H1 (cell line): ENCODE data around the gene PPP1CA. TPM values are rescaled to one million over a fixed set of nuclear protein-coding genes. Genes with fewer than 3 reads are reported as not detected.

Source experiments
- polyA plus RNA-seq, 7 experiments: library from polyadenylated mRNA; depleted of rRNA in 3 of 7; stranded (reverse) in 5 of 7; unstranded in 2 of 7; fragments of >200 nt in 5 of 7; fragments of 200-250 nt in 2 of 7; gene quantifications; 1 replicate in 5 of 7; 2 replicates in 1 of 7; 4 replicates in 1 of 7; pipeline versions ENCODE4 v1.2.1 to v1.2.3, GENCODE V29; 2011 to 2013; ENCODE audit warnings: missing spikeins in 2 of 7, mixed read lengths in 2 of 7
- total RNA-seq: library from RNA; stranded (reverse); fragmentation: NEBNext Ultra II Directional; extraction: Animal tissue kit (Norgen Biotek cat#: 25700); gene quantifications from 2 replicates; pipeline ENCODE4 v1.2.1, GENCODE V29; 2021
- TF ChIP-seq, protein P1 (sequence below), 3 experiments: IDR thresholded peaks; 1 replicate in 2 of 3; 2 replicates in 1 of 3; pipeline versions ENCODE4 v1.5.1 to v1.6.1; 2011; ENCODE audit warnings: low read length in 3 of 3, mild to moderate bottlenecking in 3 of 3, inconsistent platforms in 2 of 3, low read depth in 1 of 3, moderate library complexity in 1 of 3; ENCODE audit not compliant: insufficient read depth in 1 of 3; ENCODE audit errors: control extremely low read depth in 1 of 3

The PPP1CA gene
- total and polyA plus RNA-seq, 2 of the 8 experiments (the other 6 are each of a cell fraction or from before 2014, with no cell fraction given) = 198 to 359 TPM

DNA sequence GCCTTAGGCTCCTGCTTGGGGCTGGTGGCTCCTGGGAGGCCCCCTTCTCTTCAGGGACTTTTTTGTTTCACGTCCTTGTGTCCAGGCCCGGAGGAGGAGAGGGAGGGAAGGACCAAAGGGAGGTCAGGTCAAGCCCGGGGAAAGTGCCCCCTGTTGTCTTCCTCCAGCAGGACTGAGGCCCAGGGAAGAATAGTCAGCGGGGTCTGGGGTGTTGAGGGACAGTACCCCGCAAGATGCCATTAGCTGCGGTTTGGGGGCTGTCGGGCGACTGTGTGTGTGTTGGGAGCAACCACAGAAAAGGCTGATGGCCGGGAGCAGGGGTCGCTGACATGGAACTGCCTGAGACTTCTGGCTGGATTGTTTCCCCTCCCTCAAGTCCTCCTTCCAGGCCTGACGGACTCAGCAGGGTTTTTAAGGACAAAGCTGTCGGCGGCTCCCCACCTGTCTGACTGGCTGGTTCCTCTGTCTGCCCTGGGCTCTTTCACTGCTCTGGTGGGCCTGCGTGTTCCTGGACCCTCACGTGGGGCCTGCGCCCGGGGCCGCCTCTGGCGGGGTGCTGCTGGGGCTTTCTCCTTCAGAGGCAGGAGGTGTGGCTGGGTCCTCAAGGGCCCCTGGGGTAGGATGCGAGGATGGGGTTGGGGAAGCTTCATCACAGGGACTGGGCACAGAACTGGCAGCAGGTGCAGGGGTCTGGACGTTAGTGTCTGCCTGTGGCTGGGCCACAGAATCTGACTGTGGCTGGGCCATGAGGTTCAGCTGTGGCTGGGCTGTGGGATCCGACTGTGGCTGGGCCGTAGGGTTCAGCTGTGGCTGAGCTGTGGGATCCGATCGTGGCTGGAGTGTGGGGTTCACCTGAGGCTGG lies 49.4 kb upstream of the PPP1CA start (continued):
- TF ChIP-seq, protein P1, sequence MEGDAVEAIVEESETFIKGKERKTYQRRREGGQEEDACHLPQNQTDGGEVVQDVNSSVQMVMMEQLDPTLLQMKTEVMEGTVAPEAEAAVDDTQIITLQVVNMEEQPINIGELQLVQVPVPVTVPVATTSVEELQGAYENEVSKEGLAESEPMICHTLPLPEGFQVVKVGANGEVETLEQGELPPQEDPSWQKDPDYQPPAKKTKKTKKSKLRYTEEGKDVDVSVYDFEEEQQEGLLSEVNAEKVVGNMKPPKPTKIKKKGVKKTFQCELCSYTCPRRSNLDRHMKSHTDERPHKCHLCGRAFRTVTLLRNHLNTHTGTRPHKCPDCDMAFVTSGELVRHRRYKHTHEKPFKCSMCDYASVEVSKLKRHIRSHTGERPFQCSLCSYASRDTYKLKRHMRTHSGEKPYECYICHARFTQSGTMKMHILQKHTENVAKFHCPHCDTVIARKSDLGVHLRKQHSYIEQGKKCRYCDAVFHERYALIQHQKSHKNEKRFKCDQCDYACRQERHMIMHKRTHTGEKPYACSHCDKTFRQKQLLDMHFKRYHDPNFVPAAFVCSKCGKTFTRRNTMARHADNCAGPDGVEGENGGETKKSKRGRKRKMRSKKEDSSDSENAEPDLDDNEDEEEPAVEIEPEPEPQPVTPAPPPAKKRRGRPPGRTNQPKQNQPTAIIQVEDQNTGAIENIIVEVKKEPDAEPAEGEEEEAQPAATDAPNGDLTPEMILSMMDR (IDR thresholded peaks at IDR 0.05; ENCODE audit: control extremely low read depth in 1 of 3, insufficient read depth in 1 of 3, low read depth in 1 of 3, low read length in 3 of 3) = no peak
